ENCODE data around the gene CLNS1A.

CLNS1A gene

DNA sequence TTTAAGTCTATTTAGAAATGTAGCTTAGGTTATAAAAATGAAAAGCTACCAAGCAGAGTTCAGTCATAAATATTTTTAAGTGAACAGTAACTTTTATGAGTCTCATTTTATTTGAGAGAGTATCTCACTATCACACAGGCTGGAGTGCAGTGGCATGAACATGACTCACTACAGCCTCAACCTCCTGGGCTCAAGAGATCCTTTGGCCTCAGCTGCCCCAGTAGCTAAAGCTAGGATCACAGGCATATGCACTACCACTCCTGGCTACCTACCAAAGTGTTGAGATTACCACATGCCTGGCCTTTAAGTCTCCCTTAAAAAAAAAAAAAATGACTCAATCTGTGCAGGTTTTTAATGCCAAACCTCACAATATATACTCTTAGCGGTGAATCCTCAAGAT lies 34.7 kb upstream of the CLNS1A start:
- Histone ChIP-seq H3K9me2 (replicated peaks; ENCODE audit: control insufficient read depth, low read length) (no peaks in the 10 kb centered on the region), H3K4me1 (ENCODE audit: control insufficient read depth, low read length) (no peaks in the 10 kb centered on the region), H3K9me3 (ENCODE audit: control insufficient read depth, insufficient read depth, low read length) (no peaks in the 10 kb centered on the region), H3K4me2 (ENCODE audit: low read length) (no peak overlapping the region), H3K4me3 (ENCODE audit: low read length) (no peak overlapping the region), H3K27ac (ENCODE audit: low read depth, low read length) (no peak overlapping the region), H3K27me3 (ENCODE audit: control insufficient read depth, low read length) (no peaks in the 10 kb centered on the region), H4K20me1 (ENCODE audit: control insufficient read depth, insufficient read depth, low read depth, low read length) (no peaks in the 10 kb centered on the region), H3K36me3 (ENCODE audit: control insufficient read depth, low read length) (peaks cover 82% of the 10 kb centered on the region), H3F3A (ENCODE audit: control insufficient read depth, insufficient read depth) (no peaks in the 10 kb centered on the region), H3K79me2 (ENCODE audit: control insufficient read depth, low read length) (no peaks in the 10 kb centered on the region)
- no peak for TF ChIP-seq CTCF (IDR thresholded peaks at IDR 0.05; ENCODE audit: low read depth, low read length, poor library complexity, severe bottlenecking)
- TF ChIP-seq EZH2phosphoT487 (IDR thresholded peaks at IDR 0.05; ENCODE audit: borderline replicate concordance, low read length), result no peak

- peaks cover 11% of the 10 kb centered on the region for H3K4me1 ChIP-seq (ENCODE audit: control insufficient read depth, low read length)
- no peak for TF ChIP-seq CTCF (IDR thresholded peaks at IDR 0.05; ENCODE audit: low read depth, low read length, poor library complexity, severe bottlenecking)
- no peak for TF ChIP-seq EZH2phosphoT487 (IDR thresholded peaks at IDR 0.05; ENCODE audit: borderline replicate concordance, low read length)
- H4K20me1 ChIP-seq (ENCODE audit: control insufficient read depth, insufficient read depth, low read depth, low read length), result no peaks in the 10 kb centered on the region
- no peaks in the 10 kb centered on the region for H3K9me3 ChIP-seq (ENCODE audit: control insufficient read depth, insufficient read depth, low read length)
- no peaks in the 10 kb centered on the region for H3K79me2 ChIP-seq (ENCODE audit: control insufficient read depth, low read length)
- H3K4me3 ChIP-seq (ENCODE audit: low read length), result no peak overlapping the region
- H3K9me2 ChIP-seq (replicated peaks; ENCODE audit: control insufficient read depth, low read length), result no peaks in the 10 kb centered on the region
- peaks cover 73% of the 10 kb centered on the region for H3K36me3 ChIP-seq (ENCODE audit: control insufficient read depth, low read length)
- no peaks in the 10 kb centered on the region for H3K27me3 ChIP-seq (ENCODE audit: control insufficient read depth, low read length)
- no peak overlapping the region for H3K27ac ChIP-seq (ENCODE audit: low read depth, low read length)
- H3K4me2 ChIP-seq (ENCODE audit: low read length), result no peak overlapping the region
- H3F3A ChIP-seq (ENCODE audit: control insufficient read depth, insufficient read depth), result peaks cover 3% of the 10 kb centered on the region; the same call in 1 of the 2 replicates
These were observed 32.4 kb upstream of the CLNS1A start for GRCh38 chr11:77669848-77670511.

DNA sequence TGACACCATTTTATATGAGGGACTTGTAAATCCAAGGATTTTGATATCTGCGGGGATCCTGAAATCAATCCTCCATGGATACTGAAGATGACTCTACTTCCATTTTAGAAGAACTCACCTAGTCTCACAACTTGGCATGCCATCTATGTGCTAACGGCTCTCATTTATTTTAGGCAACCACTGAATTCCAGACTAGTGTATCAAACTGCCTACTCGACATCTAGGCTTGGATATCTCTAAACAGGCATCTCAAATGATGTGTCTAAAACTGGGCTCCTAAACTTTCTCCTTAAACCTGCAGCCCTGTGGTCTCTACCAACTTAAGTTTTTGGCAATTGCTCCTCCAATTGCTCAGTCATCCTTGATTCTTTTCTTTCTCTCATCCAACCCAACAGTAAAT lies 31.2 kb upstream of the CLNS1A start:
- Histone ChIP-seq H3K79me2 (ENCODE audit: control insufficient read depth, low read length) (no peaks in the 10 kb centered on the region), H3K9me2 (replicated peaks; ENCODE audit: control insufficient read depth, low read length) (no peaks in the 10 kb centered on the region), H3K36me3 (ENCODE audit: control insufficient read depth, low read length) (peaks cover 70% of the 10 kb centered on the region), H3K27ac (ENCODE audit: low read depth, low read length) (no peak overlapping the region), H4K20me1 (ENCODE audit: control insufficient read depth, insufficient read depth, low read depth, low read length) (no peaks in the 10 kb centered on the region), H3F3A (ENCODE audit: control insufficient read depth, insufficient read depth) (peaks cover 8% of the 10 kb centered on the region; the same call in 1 of the 2 replicates), H3K9me3 (ENCODE audit: control insufficient read depth, insufficient read depth, low read length) (no peaks in the 10 kb centered on the region), H3K4me1 (ENCODE audit: control insufficient read depth, low read length) (peaks cover 23% of the 10 kb centered on the region), H3K4me3 (ENCODE audit: low read length) (no peak overlapping the region), H3K4me2 (ENCODE audit: low read length) (no peak overlapping the region), H3K27me3 (ENCODE audit: control insufficient read depth, low read length) (no peaks in the 10 kb centered on the region)
- TF ChIP-seq EZH2phosphoT487 (IDR thresholded peaks at IDR 0.05; ENCODE audit: borderline replicate concordance, low read length), result no peak

DNA sequence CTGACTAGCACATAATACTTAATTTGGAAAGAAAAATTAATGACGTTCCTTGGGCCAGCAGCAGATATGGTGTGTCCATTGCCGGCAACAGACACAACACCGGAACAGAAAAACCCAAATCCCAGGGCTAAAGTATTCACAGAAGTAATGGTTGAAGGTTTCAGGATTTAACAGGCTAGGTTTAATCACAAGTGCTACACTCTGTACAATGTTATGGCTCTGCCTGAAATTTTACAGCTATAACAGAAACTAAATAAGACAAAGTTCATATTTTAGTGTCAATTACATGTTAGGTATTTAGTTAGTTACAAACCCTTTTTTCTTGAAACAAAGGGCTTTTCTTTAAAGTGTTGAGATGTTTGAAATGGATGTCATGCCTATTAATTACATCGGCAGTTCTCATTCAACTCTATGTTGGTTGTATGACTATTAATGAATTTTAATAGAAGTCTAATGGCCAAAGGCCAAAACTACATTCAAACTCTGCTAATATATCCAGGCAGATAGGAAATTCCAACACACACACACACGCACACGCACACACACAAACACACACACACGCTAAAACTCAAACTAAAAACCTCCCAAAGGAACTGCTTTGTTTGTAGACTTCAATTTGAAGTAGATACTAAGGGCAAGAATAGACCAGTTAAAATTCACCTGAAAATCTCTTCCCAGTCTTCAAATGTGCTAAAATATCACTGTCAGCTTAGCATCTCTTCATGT lies 27.8 kb upstream of the CLNS1A start:
- Histone ChIP-seq H3K4me2 (ENCODE audit: low read length) (peak overlapping the region; percentile 38), H3K4me1 (ENCODE audit: control insufficient read depth, low read length) (peaks cover 57% of the 10 kb centered on the region), H4K20me1 (ENCODE audit: control insufficient read depth, insufficient read depth, low read depth, low read length) (no peaks in the 10 kb centered on the region), H3K4me3 (ENCODE audit: low read length) (no peak overlapping the region), H3K79me2 (ENCODE audit: control insufficient read depth, low read length) (no peaks in the 10 kb centered on the region), H3F3A (ENCODE audit: control insufficient read depth, insufficient read depth) (peaks cover 31% of the 10 kb centered on the region), H3K9me2 (replicated peaks; ENCODE audit: control insufficient read depth, low read length) (no peaks in the 10 kb centered on the region), H3K27me3 (ENCODE audit: control insufficient read depth, low read length) (no peaks in the 10 kb centered on the region), H3K36me3 (ENCODE audit: control insufficient read depth, low read length) (peaks cover 44% of the 10 kb centered on the region), H3K27ac (ENCODE audit: low read depth, low read length) (no peak overlapping the region), H3K9me3 (ENCODE audit: control insufficient read depth, insufficient read depth, low read length) (no peaks in the 10 kb centered on the region)
- TF ChIP-seq EZH2phosphoT487 (IDR thresholded peaks at IDR 0.05; ENCODE audit: borderline replicate concordance, low read length) (no peak), CTCF (IDR thresholded peaks at IDR 0.05; ENCODE audit: low read depth, low read length, poor library complexity, severe bottlenecking) (no peak)
